GM12872 (cell line): ENCODE data around the gene AMBRA1.

ENCODE experiments used
- TF ChIP-seq, protein P1 (sequence below): IDR thresholded peaks from 3 replicates; pipeline ENCODE4 v1.5.1; 2011; ENCODE audit warnings: low read depth, mild to moderate bottlenecking, low read length, moderate library complexity; ENCODE audit not compliant: insufficient read depth

AMBRA1 gene

DNA sequence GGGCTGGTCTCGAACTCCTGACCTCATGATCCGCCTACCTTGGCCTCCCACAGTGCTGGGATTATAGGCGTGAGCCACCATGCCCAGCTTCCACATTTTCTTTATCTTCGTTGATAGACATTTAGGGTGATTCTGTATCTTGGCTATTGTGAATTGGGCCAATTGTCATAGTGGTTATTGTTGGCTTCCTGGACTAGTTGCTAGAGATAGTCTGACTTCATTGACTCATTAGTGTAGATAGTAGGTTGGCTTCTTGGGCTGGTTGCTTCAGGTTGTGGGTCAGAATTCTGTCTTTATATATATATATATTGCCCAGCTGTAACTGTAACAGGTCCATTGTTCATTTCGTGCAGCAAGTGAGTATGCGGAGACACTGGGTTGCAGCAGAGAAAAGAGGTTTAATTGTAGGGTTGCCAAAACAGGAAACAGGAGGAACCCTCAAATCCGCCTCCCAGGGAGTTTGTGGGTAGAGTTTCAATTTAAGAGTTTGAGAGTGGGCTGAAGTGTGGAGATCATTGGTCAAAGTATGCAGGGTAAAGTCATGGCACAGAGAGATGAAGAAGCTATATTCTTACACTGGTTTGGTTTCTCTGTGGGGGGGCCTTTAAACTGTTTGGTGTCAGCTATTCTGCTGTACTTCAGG lies 45.5 kb upstream of the AMBRA1 start:
- TF ChIP-seq, protein P1, sequence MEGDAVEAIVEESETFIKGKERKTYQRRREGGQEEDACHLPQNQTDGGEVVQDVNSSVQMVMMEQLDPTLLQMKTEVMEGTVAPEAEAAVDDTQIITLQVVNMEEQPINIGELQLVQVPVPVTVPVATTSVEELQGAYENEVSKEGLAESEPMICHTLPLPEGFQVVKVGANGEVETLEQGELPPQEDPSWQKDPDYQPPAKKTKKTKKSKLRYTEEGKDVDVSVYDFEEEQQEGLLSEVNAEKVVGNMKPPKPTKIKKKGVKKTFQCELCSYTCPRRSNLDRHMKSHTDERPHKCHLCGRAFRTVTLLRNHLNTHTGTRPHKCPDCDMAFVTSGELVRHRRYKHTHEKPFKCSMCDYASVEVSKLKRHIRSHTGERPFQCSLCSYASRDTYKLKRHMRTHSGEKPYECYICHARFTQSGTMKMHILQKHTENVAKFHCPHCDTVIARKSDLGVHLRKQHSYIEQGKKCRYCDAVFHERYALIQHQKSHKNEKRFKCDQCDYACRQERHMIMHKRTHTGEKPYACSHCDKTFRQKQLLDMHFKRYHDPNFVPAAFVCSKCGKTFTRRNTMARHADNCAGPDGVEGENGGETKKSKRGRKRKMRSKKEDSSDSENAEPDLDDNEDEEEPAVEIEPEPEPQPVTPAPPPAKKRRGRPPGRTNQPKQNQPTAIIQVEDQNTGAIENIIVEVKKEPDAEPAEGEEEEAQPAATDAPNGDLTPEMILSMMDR = no peak

DNA sequence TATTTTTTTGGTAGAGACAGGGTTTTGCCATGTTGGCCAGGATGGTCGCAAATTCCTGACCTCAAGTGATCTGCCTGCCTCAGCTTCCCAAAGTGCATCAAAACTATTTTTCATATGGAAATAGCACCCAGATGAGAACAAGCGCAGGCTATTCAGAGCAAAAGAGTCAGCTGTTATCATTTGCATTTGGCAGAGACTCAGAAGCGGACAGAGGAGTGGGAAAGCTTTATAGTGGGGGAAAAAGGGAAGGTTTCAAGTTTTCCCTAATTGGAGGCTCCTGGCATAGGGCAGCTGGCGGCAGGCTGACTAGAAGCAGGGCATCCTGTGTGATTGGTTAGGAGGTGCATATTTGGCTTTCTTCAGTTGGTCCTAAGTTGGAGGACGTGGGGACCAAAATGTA lies 43.7 kb upstream of the AMBRA1 start:
- TF ChIP-seq, protein P1 = no peak

DNA sequence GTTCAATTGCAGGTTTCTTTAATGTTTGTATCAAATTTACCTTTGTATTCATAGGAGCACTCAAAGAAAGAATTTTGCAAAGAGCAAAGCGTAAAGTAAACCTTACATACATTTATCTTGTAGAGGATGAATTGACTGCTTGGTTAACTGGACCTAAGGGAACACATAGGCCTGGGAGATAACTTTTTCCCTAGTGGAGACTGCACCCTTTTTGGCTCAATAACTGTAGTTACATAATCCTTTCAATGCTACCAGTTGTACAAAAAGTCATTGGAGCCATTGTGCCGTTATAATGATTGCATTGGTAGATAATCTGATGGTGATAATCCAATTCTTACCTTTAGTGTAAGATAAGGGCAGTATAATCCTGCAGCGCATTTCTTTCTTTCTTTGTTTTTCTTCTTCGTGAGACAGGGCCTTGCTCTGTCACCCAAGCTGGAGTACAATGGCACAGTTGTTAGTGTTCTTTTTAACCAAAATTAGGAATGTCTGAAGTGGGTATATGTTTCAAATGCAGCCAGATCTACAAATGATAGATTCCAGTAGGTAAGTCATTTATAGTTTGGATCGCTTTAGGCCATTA lies 41.8 kb upstream of the AMBRA1 start:
- TF ChIP-seq, protein P1 = no peak

DNA sequence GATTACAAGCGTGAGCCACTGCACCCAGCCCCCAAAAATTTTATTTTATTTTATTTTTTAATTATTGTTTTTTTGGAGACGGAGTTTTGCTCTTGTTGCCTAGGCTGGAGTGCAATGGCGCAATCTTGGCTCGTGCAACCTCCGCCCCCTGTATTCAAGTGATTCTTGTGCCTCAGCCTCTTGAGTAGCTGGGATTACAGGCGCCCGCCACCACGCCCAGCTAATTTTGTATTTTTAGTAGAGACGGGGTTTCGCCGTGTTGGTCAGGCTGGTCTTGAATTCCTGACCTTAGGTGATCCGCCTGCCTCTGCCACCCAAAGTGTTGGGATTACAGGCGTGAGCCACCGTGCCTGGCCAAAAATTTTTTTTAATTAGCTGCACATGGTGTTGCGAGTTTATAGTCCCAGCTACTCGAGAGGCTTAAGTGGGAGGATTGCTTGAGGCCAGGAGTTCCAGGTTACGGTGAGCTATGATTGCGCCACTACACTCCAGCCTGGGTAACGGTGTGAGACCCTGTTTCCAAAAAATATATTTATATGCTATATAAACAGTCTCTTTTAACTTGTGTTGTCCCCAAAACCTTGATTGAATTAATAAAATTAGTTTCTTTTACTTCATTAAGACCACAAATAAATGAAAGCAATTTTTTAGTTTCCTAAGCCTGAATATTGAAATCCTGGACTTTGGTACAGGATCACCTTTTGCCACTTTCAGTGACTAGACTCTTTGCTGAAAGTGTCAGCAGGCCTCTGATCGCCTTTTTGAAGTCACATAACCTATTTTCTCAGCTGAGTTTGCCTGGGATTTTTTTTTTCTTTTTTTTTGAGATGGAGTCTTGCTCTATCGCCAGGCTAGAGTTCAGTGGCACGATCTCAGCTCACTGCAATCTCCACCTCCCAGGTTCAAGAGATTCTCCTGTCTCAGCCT lies 39.7 kb upstream of the AMBRA1 start:
- TF ChIP-seq, protein P1 = no peak

DNA sequence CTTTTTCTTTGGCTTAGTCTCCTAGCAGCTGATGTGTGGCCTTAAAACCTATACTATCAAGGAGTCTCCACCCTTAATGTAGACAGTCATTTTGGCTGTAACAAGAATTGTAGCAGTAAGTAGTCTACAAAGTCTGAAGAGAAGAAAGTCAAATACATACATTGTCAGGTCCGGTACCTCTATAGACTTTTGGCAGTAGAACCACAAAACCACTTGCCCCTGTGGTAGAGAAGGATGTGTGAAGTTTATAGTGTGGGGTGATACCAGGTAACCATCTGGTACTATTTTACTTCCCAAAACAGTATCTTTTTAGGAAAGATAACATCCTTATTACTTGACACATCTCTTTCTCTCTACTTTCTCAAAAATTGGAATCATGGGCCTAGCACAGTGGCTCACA lies 38.7 kb upstream of the AMBRA1 start:
- TF ChIP-seq, protein P1 = no peak

DNA sequence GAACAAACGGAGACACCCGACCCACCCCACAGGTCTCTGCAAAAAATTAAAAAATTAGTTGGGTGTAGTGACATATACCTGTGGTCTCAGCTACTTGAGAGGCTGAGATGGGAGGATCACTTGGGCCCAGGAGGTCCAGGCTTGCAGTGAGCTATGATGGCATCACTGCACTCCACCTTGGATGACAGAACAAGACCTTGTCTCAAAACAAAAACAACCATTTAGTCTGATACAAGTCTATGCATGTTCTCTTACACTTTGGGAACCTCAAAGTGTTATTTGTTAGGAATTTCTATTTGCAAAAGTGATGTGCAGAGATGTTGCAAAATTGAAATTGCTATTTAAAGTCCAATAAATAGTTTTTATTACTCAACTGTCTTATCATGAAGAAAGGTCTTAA lies 37.9 kb upstream of the AMBRA1 start:
- TF ChIP-seq, protein P1 = no peak

DNA sequence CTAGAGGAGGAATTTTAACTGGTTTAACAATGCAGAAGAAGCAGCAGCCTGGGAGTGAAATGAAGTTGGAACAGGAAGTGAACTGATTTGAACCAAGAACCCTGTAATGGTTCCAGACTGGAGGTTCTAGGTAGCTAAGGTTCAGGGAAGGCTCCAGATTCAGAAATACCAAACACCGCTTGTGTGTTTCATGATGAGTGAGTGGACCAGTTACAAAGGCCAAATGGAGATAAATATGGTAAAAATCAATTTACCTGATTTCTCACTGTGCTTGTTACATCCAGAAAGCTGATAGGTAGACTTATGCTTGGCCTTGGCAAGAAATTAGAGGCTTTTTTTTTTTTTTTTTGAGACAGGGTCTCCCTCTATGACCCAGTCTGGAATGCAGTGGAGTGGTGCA lies 36.4 kb upstream of the AMBRA1 start:
- TF ChIP-seq, protein P1 = no peak
